CD8-positive, alpha-beta memory T cell (primary cell): Measurements from ENCODE around the gene TSPAN8. TPM values are rescaled to one million over a fixed set of nuclear protein-coding genes. Genes with fewer than 3 reads are reported as not detected.
"Not testable (repeated sequence)": the region's sequence is repeated elsewhere in the genome, so short reads cannot be mapped to it uniquely, and the experiment has no call there.

Experiments used
- CTCF ChIA-PET: fragments of 350-600 bp; sonication (Branson Sonifier 250); formaldehyde crosslinking; loops from one replicate; lab custom pipeline; 2021; ENCODE audit warnings: antibody characterized with exemption; lab: Charles Lee
- POLR2A ChIA-PET: fragments of 350-600 bp; sonication (Branson Sonifier 250); formaldehyde crosslinking; loops from one replicate; lab custom pipeline; 2021; ENCODE audit warnings: antibody characterized with exemption; lab: Charles Lee
- DNase-seq, 5 donors: peaks; one replicate each; pipeline versions ENCODE4 v3.0.0 to v3.0.0-alpha.2; 2020 to 2022; ENCODE audit warnings: mixed read lengths in 1 of 5
- H3K27ac ChIP-seq: one replicate; pipeline ENCODE4 v1.7.0; 2013; ENCODE audit warnings: low read depth, mild to moderate bottlenecking, low read length, moderate library complexity
- H3K27me3 ChIP-seq: 2 replicates; pipeline ENCODE4 v1.7.0; 2013; ENCODE audit warnings: low read length, mild to moderate bottlenecking; ENCODE audit not compliant: insufficient read depth, poor library complexity, severe bottlenecking
- H3K36me3 ChIP-seq: 2 replicates; pipeline ENCODE4 v1.7.0; 2013; ENCODE audit warnings: mild to moderate bottlenecking, low read length, moderate library complexity; ENCODE audit not compliant: insufficient read depth
- H3K4me1 ChIP-seq: 2 replicates; pipeline ENCODE4 v1.7.0; 2013; ENCODE audit warnings: mild to moderate bottlenecking, low read length, moderate library complexity; ENCODE audit not compliant: insufficient read depth
- H3K4me3 ChIP-seq: 2 replicates; pipeline ENCODE4 v1.7.0; 2013; ENCODE audit warnings: mild to moderate bottlenecking, low read length
- H3K9me3 ChIP-seq: 2 replicates; pipeline ENCODE4 v1.7.0; 2013; ENCODE audit warnings: mild to moderate bottlenecking, low read length
- H3K27ac Mint-ChIP-seq, 8 donors: one replicate each; pipeline ENCODE4 v1.8.0; 2020 to 2021; ENCODE audit warnings: mixed read lengths in 8 of 8, mild to moderate bottlenecking in 6 of 8, inconsistent platforms in 3 of 8, moderate library complexity in 3 of 8
- H3K27me3 Mint-ChIP-seq, 2 donors: one replicate each; pipeline ENCODE4 v1.8.0; 2020 to 2021; ENCODE audit warnings: mixed read lengths in 2 of 2, mild to moderate bottlenecking in 1 of 2, moderate library complexity in 1 of 2
- H3K36me3 Mint-ChIP-seq, 3 donors: one replicate each; pipeline ENCODE4 v1.8.0; 2020 to 2021; ENCODE audit warnings: mixed read lengths in 3 of 3, inconsistent platforms in 1 of 3, mild to moderate bottlenecking in 1 of 3
- H3K4me1 Mint-ChIP-seq, 3 donors: one replicate each; pipeline ENCODE4 v1.8.0; 2020 to 2021; ENCODE audit warnings: mixed read lengths in 3 of 3, inconsistent platforms in 1 of 3, mild to moderate bottlenecking in 1 of 3
- H3K4me3 Mint-ChIP-seq, 7 donors: one replicate each; pipeline ENCODE4 v1.8.0; 2020 to 2021; ENCODE audit warnings: mixed read lengths in 7 of 7, mild to moderate bottlenecking in 6 of 7, moderate library complexity in 4 of 7, inconsistent platforms in 2 of 7
- H3K9me3 Mint-ChIP-seq, 5 donors: one replicate each; pipeline ENCODE4 v1.8.0; 2020 to 2022; ENCODE audit warnings: mixed read lengths in 5 of 5, mild to moderate bottlenecking in 3 of 5, moderate library complexity in 2 of 5, inconsistent platforms in 1 of 5
- polyA plus RNA-seq: library from polyadenylated mRNA; unstranded; fragments of 300-500 nt; fragmentation: Illumina TruSeq; gene quantifications from one replicate; pipeline ENCODE4 v1.2.3, GENCODE V29; 2021
- total RNA-seq, 2 experiments: library from RNA; stranded (reverse); gene quantifications; one replicate each; pipeline ENCODE4 v1.2.3, GENCODE V29; 2021

Gene TSPAN8
- total and polyA plus RNA-seq, 3 experiments from 2014 or later, result not detected

DNA sequence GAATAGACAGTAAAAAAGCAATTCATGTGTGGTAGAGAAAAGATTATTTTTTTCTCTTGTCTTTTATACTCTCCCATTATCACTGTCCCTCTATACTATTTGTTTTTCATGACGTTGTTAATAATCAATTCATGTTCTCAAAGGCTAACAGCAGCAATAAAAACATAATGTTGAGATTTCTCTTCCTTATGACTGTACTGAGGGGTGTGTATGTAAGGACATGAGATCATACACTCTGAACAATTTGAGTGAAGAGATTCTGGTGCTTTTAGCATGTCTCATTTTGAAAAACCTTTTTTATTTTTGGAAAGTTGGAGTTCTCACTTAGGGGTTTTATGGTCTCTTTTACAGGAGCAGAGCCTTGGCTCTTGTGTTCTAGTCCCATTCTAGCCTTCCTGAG, 3.8 kb upstream of the TSPAN8 start:
- Histone ChIP-seq H3K36me3 (no peaks in the 10 kb centered on the region), H3K27ac (no peak overlapping the region), H3K9me3 (no peaks in the 10 kb centered on the region), H3K4me3 (no peak overlapping the region), H3K27me3 (no peaks in the 10 kb centered on the region), H3K4me1 (no peaks in the 10 kb centered on the region)
- Mint-ChIP-seq H3K4me3 (no peak overlapping the region), H3K27ac (no peak overlapping the region), H3K9me3 (peaks cover 0 to 7% (median 2%) of the 10 kb centered on the region in 5 donors), H3K36me3 (no peaks in the 10 kb centered on the region), H3K4me1 (no peaks in the 10 kb centered on the region), H3K27me3 (no peaks in the 10 kb centered on the region)
- no peak for DNase-seq
- ChIA-PET POLR2A (no interaction called here), CTCF (no interaction called here)

DNA sequence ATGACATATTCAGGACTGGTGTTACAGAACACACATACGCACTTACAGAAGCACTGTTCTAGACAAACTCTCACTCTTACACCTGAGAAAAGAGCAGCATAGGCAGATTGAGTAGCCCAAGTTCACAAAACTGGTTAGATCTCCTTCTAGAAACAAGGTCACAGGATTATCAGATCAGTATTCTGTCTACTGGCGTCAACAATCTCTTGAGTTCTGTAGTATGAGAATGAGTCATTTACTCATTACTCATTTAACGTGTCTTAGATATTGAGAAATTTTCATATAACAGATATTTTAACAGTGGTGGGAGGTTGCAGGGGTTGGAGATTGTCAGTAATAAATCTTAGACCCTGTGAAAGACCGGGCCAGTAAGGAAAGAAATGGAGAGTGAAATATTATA, 2.8 kb upstream of the TSPAN8 start:
- peaks cover 0 to 7% (median 2%) of the 10 kb centered on the region in 5 donors for H3K9me3 Mint-ChIP-seq
- no peak overlapping the region for H3K27ac Mint-ChIP-seq
- no peaks in the 10 kb centered on the region for H3K27me3 ChIP-seq
- ChIA-PET CTCF (no interaction called here), POLR2A (no interaction called here)
- H3K4me1 Mint-ChIP-seq, result no peaks in the 10 kb centered on the region
- no peak overlapping the region for H3K4me3 ChIP-seq
- no peaks in the 10 kb centered on the region for H3K4me1 ChIP-seq
- no peak for DNase-seq
- H3K36me3 ChIP-seq, result no peaks in the 10 kb centered on the region
- H3K36me3 Mint-ChIP-seq, result no peaks in the 10 kb centered on the region
- no peak overlapping the region for H3K27ac ChIP-seq
- no peak overlapping the region for H3K4me3 Mint-ChIP-seq
- no peaks in the 10 kb centered on the region for H3K27me3 Mint-ChIP-seq
- H3K9me3 ChIP-seq, result no peaks in the 10 kb centered on the region

DNA sequence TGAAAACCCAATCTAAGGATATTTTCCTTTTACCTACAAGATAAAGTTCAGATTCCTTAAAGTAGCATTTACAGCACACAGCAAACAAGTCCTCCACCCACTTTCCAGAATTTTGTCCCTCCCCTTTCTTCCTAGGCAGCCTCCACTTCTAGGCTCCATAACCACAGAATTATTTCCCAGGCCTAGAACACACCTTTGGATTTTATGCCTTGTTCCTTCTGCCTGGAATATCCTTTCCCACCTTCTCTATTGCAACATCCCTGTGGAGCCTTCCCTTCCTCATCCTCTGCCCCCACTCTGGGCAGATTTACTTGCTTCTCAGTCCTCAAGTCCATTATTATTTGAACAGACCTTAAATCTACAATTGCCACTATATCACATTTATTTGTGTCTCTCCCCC, 2.1 kb upstream of the TSPAN8 start:
- no peaks in the 10 kb centered on the region for H3K27me3 ChIP-seq
- Mint-ChIP-seq H3K27me3 (no peaks in the 10 kb centered on the region), H3K9me3 (peaks cover 0 to 7% (median 0%) of the 10 kb centered on the region in 5 donors), H3K4me3 (no peak overlapping the region), H3K27ac (no peak overlapping the region), H3K4me1 (no peaks in the 10 kb centered on the region), H3K36me3 (no peaks in the 10 kb centered on the region)
- DNase-seq, result no peak
- ChIA-PET CTCF (no interaction called here), POLR2A (no interaction called here)
- H3K9me3 ChIP-seq, result no peaks in the 10 kb centered on the region
- no peaks in the 10 kb centered on the region for H3K4me1 ChIP-seq
- H3K36me3 ChIP-seq, result no peaks in the 10 kb centered on the region
- no peak overlapping the region for H3K4me3 ChIP-seq
- no peak overlapping the region for H3K27ac ChIP-seq

DNA sequence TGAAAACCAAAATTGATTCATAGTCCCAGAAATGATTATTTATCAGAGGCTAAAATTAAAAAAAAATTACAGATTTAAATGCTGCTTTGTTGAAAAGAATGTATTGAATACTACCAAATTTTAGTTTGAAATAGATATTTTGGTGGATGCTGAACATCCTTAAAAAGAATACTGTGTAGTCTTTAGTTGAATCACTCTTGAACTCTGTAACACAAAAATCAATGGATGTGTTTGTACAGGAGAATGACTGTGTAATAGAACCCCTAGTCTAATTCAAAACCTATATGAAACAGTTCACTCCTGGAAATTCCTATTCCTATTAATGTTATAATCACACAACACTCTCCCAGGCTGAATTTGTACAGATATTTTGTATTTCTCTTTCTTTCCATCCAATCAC, 1.5 kb upstream of the TSPAN8 start:
- Mint-ChIP-seq H3K4me1 (no peaks in the 10 kb centered on the region), H3K27ac (no peak overlapping the region), H3K27me3 (no peaks in the 10 kb centered on the region), H3K4me3 (no peak overlapping the region), H3K9me3 (peaks cover 0 to 2% (median 0%) of the 10 kb centered on the region in 5 donors), H3K36me3 (no peaks in the 10 kb centered on the region)
- Histone ChIP-seq H3K36me3 (no peaks in the 10 kb centered on the region), H3K27ac (no peak overlapping the region), H3K9me3 (no peaks in the 10 kb centered on the region), H3K4me1 (no peaks in the 10 kb centered on the region), H3K27me3 (no peaks in the 10 kb centered on the region), H3K4me3 (no peak overlapping the region)
- CTCF ChIA-PET, result no interaction called here
- no peak for DNase-seq
- POLR2A ChIA-PET, result no interaction called here

DNA sequence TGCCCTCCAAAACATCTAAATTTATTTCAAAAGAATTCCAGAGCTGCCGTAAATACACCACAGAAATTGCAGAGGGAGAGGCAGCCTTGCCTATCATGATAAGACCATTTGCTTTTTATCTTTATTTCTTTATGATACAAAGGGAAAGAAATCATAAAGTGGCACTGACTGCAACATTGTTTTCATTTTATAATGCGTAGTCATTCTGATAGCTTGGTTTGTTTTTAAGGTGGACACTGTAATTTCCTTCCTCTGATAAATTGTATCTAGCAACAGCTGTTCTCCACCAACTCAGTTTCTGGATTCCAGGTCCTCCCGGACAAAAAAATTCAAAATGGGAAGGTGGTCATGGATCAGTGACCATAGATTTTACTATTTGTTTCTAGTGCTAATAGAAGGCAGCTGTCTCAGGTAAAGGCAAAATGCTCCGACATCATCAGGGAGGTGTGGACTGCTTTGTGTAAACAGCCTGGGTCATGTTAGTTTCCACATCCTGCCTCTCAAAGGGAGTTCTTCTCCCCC, 623 bp upstream of the TSPAN8 start:
- ChIA-PET CTCF (no interaction called here), POLR2A (no interaction called here)
- no peak for DNase-seq
- H3K27ac ChIP-seq, result no peak overlapping the region
- Mint-ChIP-seq H3K36me3 (no peaks in the 10 kb centered on the region), H3K9me3 (peaks cover 0 to 2% (median 0%) of the 10 kb centered on the region in 5 donors), H3K27me3 (no peaks in the 10 kb centered on the region), H3K4me3 (no peak overlapping the region), H3K4me1 (no peaks in the 10 kb centered on the region), H3K27ac (no peak overlapping the region)
- no peaks in the 10 kb centered on the region for H3K4me1 ChIP-seq
- no peaks in the 10 kb centered on the region for H3K9me3 ChIP-seq
- no peaks in the 10 kb centered on the region for H3K27me3 ChIP-seq
- no peak overlapping the region for H3K4me3 ChIP-seq
- no peaks in the 10 kb centered on the region for H3K36me3 ChIP-seq

DNA sequence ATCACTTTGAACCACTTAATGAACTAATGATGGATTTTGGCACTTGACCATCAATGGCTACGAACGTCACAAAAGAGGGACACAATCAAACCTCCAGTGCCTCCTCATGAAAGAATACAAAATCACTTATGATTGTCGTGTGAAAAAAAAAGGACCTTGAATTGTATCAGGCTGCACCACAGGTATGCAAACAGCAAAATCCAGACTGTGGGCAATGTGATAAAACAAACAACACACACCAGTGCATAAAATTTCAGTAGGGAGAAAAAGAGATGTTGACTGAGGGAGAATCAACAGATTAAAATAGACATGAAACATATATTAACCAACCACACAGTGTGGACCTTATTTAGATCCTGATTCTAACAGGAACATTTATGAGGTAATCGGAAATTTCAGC, 2.6 kb downstream of the TSPAN8 start:
- no peaks in the 10 kb centered on the region for H3K36me3 Mint-ChIP-seq
- DNase-seq, result no peak
- H3K4me1 Mint-ChIP-seq, result no peaks in the 10 kb centered on the region
- no peak overlapping the region for H3K4me3 Mint-ChIP-seq
- H3K27me3 Mint-ChIP-seq, result no peaks in the 10 kb centered on the region
- Histone ChIP-seq H3K36me3 (no peaks in the 10 kb centered on the region), H3K27me3 (no peaks in the 10 kb centered on the region), H3K4me3 (no peak overlapping the region), H3K9me3 (no peaks in the 10 kb centered on the region), H3K27ac (no peak overlapping the region), H3K4me1 (no peaks in the 10 kb centered on the region)
- ChIA-PET CTCF (no interaction called here), POLR2A (no interaction called here)
- H3K27ac Mint-ChIP-seq, result no peak overlapping the region
- peaks cover 4 to 11% (median 6%) of the 10 kb centered on the region in 5 donors for H3K9me3 Mint-ChIP-seq

DNA sequence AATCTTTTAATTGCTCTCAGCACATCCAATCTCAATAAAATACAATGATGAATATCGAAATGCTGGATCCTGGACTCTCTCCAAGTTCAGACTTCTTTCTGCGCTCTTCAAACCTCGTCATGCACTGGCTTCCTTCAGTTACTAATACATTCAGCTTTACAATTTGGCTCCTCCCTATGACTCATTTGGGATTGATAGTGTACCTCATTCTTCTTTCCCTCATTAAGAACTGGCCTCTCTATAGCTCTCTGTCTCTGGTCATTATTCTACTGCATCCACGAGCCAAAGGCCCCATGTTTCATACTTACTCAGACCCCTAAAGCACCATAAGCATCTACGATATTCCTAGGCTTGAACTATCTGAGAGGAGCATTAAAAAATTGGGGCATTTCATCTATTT, 4.9 kb downstream of the TSPAN8 start:
- Histone ChIP-seq H3K36me3 (no peaks in the 10 kb centered on the region), H3K4me3 (no peak overlapping the region), H3K4me1 (no peaks in the 10 kb centered on the region), H3K9me3 (no peaks in the 10 kb centered on the region), H3K27ac (no peak overlapping the region), H3K27me3 (no peaks in the 10 kb centered on the region)
- ChIA-PET CTCF (no interaction called here), POLR2A (no interaction called here)
- Mint-ChIP-seq H3K4me3 (no peak overlapping the region), H3K27ac (no peak overlapping the region), H3K4me1 (no peaks in the 10 kb centered on the region), H3K36me3 (no peaks in the 10 kb centered on the region), H3K27me3 (no peaks in the 10 kb centered on the region), H3K9me3 (peaks cover 5 to 19% (median 9%) of the 10 kb centered on the region in 5 donors)
- no peak for DNase-seq

DNA sequence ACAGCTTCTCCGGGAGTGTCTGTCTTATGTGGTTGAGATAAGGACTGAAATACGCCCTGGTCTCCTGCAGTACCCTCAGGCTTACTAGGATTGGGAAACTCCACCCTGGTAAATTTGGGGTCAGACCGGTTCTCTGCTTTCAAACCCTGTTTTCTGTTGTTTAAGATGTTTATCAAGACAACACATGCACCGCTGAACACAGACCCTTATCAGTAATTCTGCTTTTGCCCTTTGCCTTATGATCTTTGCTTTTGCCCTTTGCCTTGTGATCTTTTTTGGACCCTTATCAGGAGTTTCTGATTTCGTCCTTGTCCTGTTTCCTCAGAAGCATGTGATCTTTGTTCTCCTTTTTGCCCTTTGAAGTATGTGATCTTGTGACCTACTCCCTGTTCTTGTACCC, 7.8 kb downstream of the TSPAN8 start:
- CTCF ChIA-PET, H3K36me3 Mint-ChIP-seq, H3K27me3 Mint-ChIP-seq, H3K4me1 Mint-ChIP-seq, H3K9me3 ChIP-seq, POLR2A ChIA-PET, H3K27ac Mint-ChIP-seq, H3K27me3 ChIP-seq, H3K4me3 Mint-ChIP-seq, H3K4me3 ChIP-seq, DNase-seq, H3K36me3 ChIP-seq, H3K4me1 ChIP-seq, H3K27ac ChIP-seq: not testable (repeated sequence)
- H3K9me3 Mint-ChIP-seq, result peaks cover 5 to 36% (median 9%) of the 10 kb centered on the region in 5 donors

DNA sequence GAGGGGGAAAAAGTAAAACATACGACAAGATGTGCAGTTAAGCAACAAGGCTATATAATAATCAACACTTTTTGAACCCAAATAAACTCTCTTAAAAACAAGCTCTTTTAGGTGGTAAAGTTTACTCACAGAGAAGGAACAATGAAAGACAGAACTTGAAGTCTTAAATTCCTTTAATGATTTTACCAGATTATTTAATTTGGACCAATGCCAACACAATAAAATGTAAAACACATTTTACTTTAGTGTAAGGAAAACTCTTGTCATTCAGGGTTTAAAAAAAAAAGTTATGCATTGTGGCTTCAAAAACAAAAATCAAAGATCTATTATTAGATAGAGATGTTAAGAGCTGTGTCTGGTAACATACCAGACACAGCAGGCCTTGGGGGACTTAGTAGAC, 13.1 kb downstream of the TSPAN8 start:
- no peak for DNase-seq
- H3K36me3 Mint-ChIP-seq, result no peaks in the 10 kb centered on the region
- H3K27ac Mint-ChIP-seq, result no peak overlapping the region
- H3K27ac ChIP-seq, result no peak overlapping the region
- no peaks in the 10 kb centered on the region for H3K9me3 ChIP-seq
- H3K27me3 Mint-ChIP-seq, result no peaks in the 10 kb centered on the region
- no peak overlapping the region for H3K4me3 Mint-ChIP-seq
- no peaks in the 10 kb centered on the region for H3K4me1 ChIP-seq
- ChIA-PET CTCF (no interaction called here), POLR2A (no interaction called here)
- H3K9me3 Mint-ChIP-seq, result peaks cover 0 to 37% (median 0%) of the 10 kb centered on the region in 5 donors
- no peaks in the 10 kb centered on the region for H3K27me3 ChIP-seq
- no peak overlapping the region for H3K4me3 ChIP-seq
- H3K36me3 ChIP-seq, result no peaks in the 10 kb centered on the region
- no peaks in the 10 kb centered on the region for H3K4me1 Mint-ChIP-seq
